Stimulated activated CD8-positive, alpha-beta memory T cell treated with anti-CD3 and anti-CD28 coated beads, Interleukin-7, amount 100 ng/mL, for 1 hour (primary cell): ENCODE data around the gene ANKLE2.

Source experiments
- DNase-seq, 2 donors: peaks; one replicate each; pipeline ENCODE4 v3.0.0-alpha.2; 2020; ENCODE audit warnings: low read depth in 2 of 2

ANKLE2 gene

DNA sequence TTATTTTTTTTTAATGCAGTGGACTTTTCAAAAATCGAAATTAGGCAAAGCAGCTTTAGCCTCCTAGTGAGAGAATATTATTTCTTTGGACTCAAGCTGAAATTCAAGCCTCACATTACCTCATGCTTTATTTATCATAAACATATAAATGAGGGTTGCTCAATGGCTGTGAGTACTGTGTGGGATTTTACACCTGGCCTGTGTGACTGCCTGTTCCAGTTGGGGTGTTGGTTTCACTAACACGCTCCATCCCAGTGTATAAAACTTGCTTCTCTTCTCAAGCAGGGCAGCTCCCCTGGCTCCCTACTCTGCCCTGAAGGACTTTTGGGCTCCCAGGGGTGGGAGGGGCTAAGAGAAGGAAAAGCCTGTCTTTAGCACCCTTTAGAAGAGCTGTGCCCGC is 15.0 kb downstream of the ANKLE2 start:
- DNase-seq: no peak

DNA sequence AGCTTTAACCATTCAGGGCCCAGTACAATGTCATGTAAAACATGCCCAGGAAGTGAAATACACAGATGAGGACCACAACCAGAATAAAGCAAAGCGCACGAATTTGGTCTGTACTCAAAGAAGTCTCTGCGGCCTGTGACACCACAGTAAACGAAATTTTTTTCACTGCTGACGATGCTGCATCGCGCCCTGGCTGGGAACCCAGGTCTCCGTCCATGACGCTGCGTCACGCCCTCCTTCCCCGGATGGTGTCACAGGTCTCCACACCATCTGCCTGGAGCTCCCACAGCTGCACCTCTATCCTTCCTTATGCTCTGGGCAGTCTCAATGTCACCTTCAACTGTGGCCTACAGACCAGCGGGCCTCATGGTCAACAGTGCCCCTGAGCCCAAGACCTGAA is 17.8 kb downstream of the ANKLE2 start:
- no peak for DNase-seq

DNA sequence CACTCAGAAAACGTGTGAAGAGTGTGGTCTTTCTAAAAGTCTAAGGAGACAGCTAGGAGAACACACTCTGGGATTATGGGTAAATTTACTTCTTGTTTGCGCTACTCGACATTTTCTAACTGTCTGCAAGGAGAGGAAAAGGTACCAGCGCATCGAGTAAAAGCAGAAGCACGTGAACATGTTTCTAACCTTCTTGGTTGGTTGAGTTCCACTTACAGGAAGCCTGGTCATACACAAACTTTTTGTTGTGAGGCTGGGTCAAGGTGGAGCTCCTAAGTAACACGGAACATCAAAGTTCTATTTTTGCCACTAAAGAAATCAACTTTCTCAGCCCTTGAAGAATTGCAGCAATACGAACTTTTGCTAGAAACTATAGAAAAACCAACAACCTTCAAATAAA is 20.0 kb downstream of the ANKLE2 start:
- DNase-seq: no peak

DNA sequence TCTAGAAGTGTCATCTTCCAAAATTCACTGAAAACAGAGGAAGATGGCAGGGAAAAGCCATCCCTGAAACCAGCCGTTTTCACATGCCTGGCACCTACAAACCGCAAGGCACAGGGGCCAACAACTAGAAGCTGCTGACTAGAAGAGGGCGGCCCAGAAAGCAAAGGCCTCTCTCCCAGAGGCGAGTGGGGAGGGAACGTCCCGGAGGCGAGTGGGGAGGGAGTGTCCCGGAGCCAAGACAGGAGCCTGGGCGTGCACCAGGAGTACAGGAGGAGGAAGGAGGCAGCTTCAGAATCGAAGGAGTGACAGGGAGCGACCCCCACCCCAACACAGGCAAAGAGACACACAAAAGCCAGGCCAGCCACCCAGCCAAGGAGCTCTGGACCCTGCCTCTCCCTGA is 21.0 kb downstream of the ANKLE2 start:
- DNase-seq: no peak

DNA sequence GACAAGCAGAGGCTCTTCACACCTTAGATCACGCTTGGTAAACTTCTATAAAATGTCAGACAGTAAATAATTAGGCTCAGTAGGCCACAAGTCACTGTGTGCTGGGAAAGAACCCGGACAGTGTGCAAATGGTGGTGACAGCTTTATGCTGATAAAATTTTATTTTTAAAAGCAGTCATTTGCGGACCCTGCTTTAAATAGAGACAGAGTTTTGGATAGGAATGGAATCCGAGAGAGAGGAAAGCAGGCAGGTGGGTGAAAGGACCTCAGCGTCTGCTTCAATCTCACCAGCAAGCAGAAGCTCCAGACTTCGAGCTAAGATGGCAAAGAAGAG is 21.4 kb downstream of the ANKLE2 start:
- no peak for DNase-seq

DNA sequence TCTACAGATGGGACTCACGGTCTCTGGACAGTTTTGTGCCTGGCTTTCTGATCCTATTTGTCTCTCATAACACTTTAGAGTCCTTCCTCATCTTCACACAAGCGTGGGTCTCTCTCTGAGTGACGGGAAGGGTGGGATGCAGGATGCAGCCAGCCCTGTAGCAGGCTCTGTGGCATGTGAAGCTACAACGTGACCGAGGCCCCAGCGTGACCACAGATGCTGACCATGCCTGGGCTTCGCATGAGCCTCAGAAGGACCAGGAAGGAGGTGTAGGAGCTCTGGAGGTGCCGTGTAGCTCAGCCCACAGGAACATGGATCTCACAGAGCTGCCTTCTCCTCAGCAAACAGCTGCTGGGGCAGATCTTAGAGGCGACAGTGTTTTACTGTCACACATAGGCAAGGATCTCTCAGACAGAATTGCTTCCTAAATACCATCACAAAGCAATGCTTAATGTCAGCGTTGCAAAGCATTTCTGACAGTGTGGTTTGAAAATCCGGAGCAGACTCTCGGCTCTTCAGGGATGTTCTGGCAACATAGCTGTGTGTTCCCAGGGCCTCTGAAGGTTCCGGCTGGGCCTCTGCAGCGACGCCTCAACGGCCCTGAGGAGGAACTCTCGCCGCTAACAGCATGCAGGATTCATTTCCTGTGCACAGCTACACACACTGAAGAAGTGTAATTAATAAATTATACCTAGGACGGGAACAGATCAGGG is 21.9 kb downstream of the ANKLE2 start:
- no peak for DNase-seq

DNA sequence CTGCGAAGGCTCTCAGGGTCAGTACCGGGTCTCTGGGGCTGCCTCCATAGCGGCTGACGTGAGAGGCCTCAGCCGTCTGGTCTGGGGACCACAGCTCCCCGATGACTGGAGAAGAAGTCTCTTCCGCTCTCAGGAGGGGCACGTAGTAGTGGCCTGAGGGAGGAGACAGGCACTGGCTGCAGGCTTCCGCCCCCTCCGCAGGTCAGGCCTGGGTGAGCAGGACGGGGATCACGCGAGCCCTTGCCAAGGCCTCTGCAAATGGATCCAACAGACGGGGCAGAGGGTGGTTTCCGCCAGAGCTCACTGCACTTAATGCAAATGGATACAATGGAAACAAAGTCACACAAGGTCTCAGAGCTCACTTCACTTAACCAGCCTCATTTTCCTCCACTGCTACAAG is 24.7 kb downstream of the ANKLE2 start:
- DNase-seq: no peak

DNA sequence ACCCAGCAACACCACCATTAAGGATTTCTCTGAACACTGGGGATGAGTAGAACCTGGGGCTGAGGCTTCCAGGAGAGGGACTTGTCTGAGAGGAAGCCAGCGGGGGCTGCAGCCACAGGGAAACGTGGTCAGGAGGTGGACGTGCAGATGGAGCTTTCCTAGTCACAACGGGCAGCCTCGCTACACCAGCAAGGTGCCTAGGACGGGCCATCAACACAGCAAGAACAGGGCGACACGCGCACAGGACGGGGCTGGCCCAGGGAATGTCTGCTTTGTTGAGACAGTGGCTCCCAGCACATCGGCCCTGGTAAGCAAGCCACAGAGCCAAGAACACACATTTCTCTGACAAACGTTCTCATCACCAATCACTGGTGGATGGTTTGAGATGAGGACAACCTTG is 25.3 kb downstream of the ANKLE2 start:
- DNase-seq: no peak

DNA sequence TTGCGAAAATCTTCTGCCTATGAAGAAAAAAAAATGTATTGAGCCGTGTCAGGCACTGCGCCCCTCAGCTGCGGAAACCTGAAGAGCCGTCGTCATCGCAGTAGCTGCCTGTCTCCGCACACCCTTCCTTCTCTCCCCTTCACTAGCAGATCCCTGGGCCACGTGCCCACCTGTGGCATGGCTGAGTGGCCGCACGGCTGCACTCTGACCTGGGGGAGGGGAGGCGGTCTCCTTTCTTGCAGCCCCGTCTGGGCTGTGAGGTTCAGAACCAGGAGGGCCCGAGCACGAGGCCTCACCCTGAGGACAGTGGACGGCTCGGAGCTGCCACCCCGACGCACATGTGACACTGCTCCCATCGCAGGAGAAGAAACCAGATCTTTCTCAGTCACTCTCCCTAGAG is 26.1 kb downstream of the ANKLE2 start:
- no peak for DNase-seq

DNA sequence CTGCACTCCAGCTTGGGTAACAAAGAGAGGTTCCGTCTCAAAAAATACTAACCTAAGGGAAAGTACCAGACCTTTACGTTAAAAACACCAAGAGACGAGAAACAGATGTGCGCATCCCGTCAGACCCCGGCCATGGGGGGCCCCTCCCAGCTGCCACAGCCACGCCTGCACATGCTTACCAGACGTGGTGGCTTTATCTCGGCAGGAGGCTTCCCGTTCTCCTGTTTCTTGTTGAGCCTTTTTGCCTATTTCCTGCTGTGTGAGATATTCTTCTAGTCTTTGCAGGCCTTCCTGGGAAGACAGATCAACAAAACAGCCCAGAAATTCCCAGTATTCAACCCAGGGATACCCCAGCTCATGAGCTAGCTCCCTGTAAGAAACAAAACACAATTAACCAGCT is 27.4 kb downstream of the ANKLE2 start:
- no peak for DNase-seq

DNA sequence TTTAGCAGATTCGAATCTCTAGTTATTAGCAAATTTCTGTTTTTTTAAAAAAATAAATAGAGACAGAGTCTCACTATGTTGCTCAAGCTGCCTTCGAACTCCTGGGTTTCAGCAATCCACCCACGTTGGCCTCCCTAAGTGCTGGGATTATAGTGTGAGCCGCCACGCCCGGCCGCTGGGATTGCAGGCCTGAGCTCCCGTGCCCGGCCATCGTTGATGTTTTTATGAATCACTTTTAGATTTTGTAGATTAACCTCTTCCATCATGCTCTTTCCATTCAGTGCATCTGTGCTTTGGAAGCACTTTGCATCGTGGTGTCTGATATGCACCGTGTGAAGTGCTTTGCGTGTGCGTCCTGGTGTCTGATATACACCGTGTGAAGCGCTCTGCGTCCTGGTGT is 30.1 kb downstream of the ANKLE2 start:
- DNase-seq: no peak

DNA sequence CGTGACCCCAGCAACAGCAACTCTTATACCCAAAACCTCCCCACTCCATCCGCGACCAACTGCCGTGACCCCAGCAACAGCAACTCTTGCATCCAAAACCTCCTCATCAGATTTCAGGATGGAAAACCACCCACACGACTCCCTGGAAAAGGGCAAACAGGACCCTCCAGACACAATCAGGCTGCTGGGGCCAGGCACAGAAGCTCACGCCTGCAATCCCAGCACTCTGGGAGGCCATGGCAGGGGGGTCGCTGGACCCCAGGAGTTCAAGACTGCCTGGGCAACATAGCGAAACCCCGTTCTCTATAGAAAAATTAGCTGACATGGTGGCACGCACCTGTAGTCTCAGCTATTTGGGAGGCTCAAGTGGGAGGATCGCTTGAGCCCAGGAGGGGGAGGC is 31.3 kb downstream of the ANKLE2 start:
- DNase-seq: no peak

DNA sequence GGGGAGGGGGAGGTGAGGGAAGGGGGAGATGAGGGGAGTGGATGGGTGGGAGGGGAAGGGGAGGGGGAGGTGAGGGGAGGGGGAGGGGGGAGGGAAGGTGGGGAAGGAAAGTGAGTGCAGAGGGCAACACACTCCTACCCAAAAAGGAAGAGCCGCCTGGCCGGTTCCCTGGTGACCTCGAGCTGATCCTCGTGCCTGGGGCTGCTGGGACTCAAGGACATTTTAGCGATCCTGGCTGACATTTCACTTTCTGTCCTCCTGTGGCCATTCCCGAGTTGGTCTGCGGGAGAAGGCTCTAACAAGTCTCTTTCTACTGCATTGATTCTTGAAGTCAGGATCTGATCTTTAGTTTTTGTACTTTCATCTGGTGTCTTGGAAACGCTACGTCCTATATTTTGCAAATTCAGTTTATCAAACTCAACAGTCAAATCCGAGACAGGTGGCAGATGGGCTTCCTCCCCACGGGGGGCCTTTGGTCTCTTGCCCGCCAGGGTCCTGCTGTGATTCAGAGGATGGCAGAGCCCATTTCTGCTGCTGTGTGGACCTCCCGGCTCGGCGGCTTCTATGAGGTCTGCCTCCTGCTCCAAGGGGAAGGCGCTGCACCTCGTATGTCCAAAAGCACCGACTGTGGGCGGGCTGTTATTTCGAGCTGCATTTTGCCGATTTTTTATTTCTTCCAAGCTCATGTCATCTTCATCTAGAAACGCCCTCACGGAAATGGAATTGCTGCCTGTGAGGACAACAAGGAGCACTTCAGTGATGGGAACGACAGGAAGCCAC is 31.9 kb downstream of the ANKLE2 start:
- DNase-seq: no peak

DNA sequence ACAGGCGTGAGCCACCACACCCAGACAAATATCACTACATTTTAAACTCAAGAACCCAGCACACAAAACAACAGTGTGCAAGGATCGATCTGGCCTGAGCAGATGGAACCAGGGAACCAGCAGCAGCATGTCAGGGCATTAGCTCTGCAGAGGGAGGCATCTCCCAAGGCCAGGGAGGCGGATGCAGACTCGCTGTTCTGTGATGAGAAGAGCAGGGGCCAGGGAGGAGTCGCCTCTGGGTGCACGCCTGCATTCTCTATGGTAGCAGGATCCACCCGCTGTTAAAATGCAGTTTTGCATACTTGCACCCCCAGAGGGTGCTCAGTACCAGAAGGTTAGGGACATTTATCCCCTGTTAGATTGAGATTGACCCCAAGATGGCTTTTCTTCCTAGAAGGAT is 33.1 kb downstream of the ANKLE2 start:
- no peak for DNase-seq

DNA sequence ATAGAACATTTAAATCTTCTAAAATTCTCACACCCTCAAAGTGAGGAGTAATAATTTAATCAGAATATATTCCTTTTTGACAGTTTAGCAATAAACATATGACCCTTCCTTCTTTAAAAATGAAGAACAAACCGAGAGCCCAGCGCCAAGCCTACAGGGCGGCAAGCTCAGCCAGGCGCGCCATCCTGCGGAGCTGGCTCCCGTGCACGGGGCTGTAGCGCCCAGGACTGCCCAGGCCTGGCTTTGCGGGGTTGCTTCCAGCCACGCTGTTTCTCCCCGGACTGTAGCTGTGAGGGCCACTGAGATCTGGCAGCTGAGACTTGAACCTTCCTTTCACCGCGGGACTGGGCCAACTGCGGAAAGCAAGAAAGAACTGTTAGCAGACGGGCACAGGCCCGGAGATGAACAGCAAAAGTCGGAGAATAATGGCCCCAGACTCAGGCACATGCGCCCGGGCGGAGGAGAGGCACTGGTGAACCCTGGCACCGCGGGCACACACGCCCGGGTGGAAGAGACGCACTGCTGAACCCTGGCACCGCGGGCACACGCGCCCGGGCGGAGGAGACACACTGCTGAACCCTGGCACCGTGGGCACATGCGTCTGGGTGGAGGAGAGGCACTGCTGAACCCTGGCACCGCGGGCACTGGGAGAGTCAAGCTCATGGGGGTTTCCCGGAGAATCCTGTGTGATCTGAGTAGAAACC is 34.4 kb downstream of the ANKLE2 start:
- DNase-seq: no peak

DNA sequence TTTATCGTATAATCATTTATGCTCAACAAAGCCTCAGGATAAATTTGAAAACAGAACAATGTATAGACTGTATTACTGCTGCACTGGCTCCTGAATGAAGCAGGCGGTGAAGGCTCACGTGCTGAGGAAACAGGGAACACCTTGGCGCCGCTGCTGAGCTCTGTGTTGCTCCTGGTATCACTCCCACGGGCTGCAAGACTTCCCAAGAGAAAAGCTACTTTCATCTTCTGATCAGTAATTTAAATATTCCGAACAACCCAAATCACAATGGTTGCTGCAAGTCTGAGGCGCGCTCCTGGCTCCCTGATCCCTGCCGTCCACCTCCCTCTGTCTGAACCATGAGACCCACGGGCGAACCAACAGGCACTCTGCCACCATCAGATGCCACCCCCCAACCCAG is 35.2 kb downstream of the ANKLE2 start:
- DNase-seq: no peak

DNA sequence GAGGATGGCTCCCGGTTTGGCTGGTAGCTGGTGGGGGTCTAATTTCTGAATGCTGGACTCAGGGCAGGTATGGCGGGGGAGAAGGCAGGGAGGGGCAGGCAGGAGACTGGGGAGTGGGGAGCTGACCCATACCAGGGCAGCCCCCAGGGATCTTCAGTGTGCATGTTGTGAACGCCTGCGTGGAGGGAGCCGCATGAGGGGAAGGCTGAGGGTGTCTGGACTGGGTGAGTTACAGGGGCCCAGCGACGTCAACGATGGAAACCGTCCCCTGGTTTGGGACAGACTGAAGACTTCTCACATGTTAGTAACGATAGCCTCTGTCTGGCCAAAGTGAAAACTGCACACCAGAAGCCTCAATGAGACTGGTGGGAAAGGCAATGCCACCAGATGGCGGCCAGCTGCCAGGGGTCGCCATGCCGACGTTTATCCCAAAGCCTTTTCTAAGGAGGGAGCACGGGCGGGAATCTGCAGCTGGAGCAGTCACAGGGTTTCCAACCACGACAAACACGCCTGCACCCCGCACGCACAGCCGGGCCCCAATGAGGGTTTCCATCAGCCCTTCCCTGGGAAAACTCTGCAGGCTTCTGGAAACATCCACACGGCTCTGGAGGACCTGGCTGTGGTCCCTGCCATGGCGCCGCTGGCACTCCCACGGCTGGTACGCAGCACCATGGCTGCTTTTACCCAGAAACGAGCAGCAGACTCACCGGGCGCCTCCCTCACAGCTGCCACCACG is 37.0 kb downstream of the ANKLE2 start:
- no peak for DNase-seq

DNA sequence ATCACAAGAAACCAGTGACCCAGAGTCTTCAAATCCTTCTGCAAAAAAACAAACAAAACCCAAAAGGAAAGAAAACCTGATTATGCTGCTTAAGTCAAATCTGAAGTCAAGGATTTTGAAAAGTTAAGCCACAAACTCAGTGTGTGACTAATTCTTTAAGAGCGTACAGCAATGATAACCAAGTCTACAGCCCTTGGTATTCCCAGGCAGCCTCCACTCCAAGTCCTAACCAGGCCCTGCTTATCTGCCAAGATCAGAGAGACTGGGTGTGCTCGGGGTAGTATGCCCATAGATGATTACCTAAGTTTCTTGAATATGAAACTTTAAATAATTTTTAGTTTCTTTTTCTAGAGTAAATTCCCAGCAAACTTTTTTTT is 37.9 kb downstream of the ANKLE2 start:
- DNase-seq: no peak

DNA sequence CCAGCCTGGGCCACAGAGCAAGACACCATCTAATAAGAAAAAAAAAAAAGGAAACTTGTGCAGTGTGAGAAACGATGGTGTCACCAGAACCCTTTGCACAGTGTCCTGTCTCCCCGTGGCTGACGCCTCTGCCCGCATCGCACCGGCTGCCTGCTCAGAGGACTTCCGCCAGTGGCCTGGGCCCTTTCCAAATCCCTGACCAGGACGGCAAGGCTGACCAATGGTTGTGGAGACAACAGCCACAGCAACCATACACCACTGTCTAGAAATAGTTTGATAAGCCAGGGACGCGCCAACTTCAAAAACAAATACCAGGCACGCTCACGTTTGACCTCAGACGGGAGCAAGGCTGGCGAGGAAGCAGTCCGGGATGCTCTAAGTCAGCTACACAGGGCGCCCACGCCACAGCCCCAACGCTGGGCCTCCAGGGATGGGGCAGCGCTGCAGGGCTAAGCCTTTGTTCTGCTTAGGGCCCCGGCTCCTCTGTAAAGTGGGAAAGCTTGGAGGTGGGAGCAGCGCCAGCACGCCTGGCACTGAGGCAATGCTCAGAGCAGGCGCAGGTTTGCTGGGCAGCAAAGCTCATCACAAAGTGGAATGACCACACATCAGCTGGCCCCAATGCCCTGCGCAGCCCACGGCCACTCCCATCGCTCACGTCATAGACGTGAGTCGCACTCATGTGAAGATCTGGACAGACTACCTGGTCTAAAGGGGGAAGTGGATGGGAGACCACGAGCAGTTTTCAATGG is 38.4 kb downstream of the ANKLE2 start:
- DNase-seq: no peak

DNA sequence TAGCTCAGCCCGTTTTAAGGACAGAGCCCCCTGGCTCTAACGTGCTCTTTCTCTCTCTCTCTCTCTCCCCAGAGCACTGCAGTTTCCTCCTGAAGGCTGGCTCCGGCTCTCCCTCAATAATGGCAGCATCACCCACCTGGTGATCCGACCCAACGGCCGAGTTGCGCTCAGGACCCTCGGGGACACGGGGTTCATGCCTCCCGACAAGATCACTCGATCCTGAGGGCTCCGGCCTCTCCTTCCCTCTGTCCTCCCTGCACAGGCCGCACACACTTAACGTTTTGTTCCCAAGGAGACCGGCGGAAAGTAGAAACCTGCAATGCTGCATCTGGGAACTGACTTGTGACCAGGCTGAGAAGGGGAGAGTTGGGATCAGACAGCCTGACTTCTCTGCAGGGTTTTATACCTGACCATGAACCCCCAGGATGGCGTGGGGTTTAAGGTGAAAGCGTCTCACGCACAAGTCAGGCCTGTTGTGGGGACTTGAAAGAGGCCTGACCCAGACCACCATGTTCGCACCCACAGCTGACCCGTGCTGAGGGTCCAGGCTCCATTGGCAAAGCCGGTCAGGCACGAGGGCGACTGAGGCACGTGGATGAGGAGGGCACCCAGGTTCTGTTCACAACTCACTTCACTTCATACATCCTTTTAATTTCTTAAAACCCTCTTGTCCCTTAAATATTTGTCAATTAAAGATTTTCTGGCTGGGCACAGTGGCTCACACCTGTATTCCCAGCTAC is 40.9 kb downstream of the ANKLE2 start:
- DNase-seq: no peak

DNA sequence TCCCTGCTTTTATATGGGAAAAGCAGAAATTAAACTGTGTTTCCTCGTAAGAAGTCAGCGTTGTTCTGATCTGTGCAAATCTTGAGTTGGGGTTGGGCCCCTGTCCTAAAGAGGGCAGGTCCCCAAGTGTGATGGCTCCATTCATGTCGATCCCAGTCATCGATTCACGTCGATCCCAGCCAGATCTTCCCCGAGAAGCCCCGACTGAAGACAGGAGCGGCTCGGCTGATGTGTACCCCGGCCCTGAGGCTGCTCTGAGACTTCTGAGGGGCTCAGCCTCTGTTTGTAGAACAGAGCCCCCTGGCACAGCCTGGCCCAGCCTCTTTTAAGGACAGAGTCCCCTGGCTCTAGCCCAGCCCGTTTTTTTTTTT is 41.7 kb downstream of the ANKLE2 start:
- DNase-seq: no peak
